Thyroid gland (tissue), 4 donors: Measurements from ENCODE around the gene SFTPA2. TPM values are rescaled to one million over a fixed set of nuclear protein-coding genes. Genes with fewer than 3 reads are reported as not detected.
"Not testable (repeated sequence)": the region's sequence is repeated elsewhere in the genome, so short reads cannot be mapped to it uniquely, and the experiment has no call there.

ENCODE experiments used
- DNase-seq, 2 donors: peaks; one replicate each; pipeline ENCODE4 v3.0.0-alpha.2; 2019
- H3K27ac ChIP-seq, 3 donors: fragments of 200-600 bp; sonication (generic); 1 replicate in 2 of 3; 2 replicates in 1 of 3; pipeline ENCODE4 v1.5.1; 2016 to 2019; ENCODE audit warnings: mild to moderate bottlenecking in 1 of 3, moderate library complexity in 1 of 3
- H3K27me3 ChIP-seq: fragments of 200-600 bp; sonication (generic); one replicate; pipeline ENCODE4 v1.5.1; 2019
- H3K36me3 ChIP-seq, 2 donors: fragments of 200-600 bp; sonication (generic); one replicate each; pipeline ENCODE4 v1.5.1; 2016 to 2019
- H3K4me1 ChIP-seq, 2 donors: fragments of 200-600 bp; sonication (generic); one replicate each; pipeline ENCODE4 v1.5.1; 2017 to 2019
- H3K4me3 ChIP-seq, 3 donors: fragments of 200-600 bp; sonication (generic); replicated peaks in 1 of 3; 1 replicate in 2 of 3; 2 replicates in 1 of 3; pipeline ENCODE4 v1.5.1; 2016; ENCODE audit warnings: mild to moderate bottlenecking in 1 of 3
- H3K9me3 ChIP-seq: fragments of 200-600 bp; sonication (generic); one replicate; pipeline ENCODE4 v1.5.1; 2017
- CTCF ChIP-seq, 6 experiments: fragments of 200-600 bp in 3 of 6; fragments of 450-650 bp in 3 of 6; sonication (generic) in 3 of 6; IDR thresholded peaks; one replicate each; pipeline ENCODE4 v1.5.1; 2016 to 2019; ENCODE audit warnings: antibody characterized with exemption in 6 of 6, mild to moderate bottlenecking in 2 of 6, inconsistent platforms in 1 of 6, moderate library complexity in 1 of 6
- POLR2A ChIP-seq, 2 donors: fragments of 450-650 bp; IDR thresholded peaks; one replicate each; pipeline ENCODE4 v1.6.1; 2017; ENCODE audit warnings: antibody characterized with exemption in 2 of 2, mild to moderate bottlenecking in 2 of 2, moderate library complexity in 1 of 2
- whole genome bisulfite sequencing, 2 donors: methylation state at CpG; one replicate each; pipeline ENCODE4 v1.1.5; 2017; 5-methylcytosine and 5-hydroxymethylcytosine counted together
- intact Hi-C: fragments of 100-400 bp; cut with DNase I; formaldehyde crosslinking; loops from one replicate; pipeline ENCODE4 v1.15.1; 2023
- total RNA-seq, 4 donors: library from RNA; depleted of rRNA; stranded (reverse); fragments of >200 nt; gene quantifications; one replicate each; pipeline ENCODE4 v1.2.3, GENCODE V29; 2016

SFTPA2 gene
- total RNA-seq, 4 donors from 2014 or later, result 0.27 to 0.29 TPM; not detected in 2

GRCh38 chr10:79542626-79543025 lies 17.6 kb downstream of the SFTPA2 start:
- DNase-seq, result no peak
- WGBS, 2 donors, result 71 to 75% methylated on average over 2 of the region's 2 CpGs
- Histone ChIP-seq H3K4me1 (no peaks in the 10 kb centered on the region), H3K27ac (no peak overlapping the region), H3K36me3 (no peaks in the 10 kb centered on the region), H3K4me3 (no peak overlapping the region), H3K9me3 (no peaks in the 10 kb centered on the region), H3K27me3 (no peaks in the 10 kb centered on the region)
- intact Hi-C loops, result no loop called here
- TF ChIP-seq POLR2A (IDR thresholded peaks at IDR 0.05) (no peak), CTCF (IDR thresholded peaks at IDR 0.05) (no peak)

- H3K36me3 ChIP-seq, intact Hi-C loops, H3K9me3 ChIP-seq, H3K4me3 ChIP-seq, H3K27ac ChIP-seq, H3K4me1 ChIP-seq, DNase-seq, H3K27me3 ChIP-seq: not testable (repeated sequence)
- 92 to 95% methylated on average over 1 of the region's 1 CpG for WGBS, 2 donors
Measured at GRCh38 chr10:79540930-79541329, 19.3 kb downstream of the SFTPA2 start.

- H3K27ac ChIP-seq, H3K4me1 ChIP-seq, DNase-seq, H3K27me3 ChIP-seq, H3K4me3 ChIP-seq, H3K9me3 ChIP-seq, H3K36me3 ChIP-seq, intact Hi-C loops: not testable (repeated sequence)
- WGBS, 2 donors, result 81 to 83% methylated on average over 6 of the region's 6 CpGs
Measured at GRCh38 chr10:79538311-79538710, 21.9 kb downstream of the SFTPA2 start.

- H3K27me3 ChIP-seq, H3K4me3 ChIP-seq, H3K36me3 ChIP-seq, DNase-seq, H3K4me1 ChIP-seq, intact Hi-C loops, H3K27ac ChIP-seq, H3K9me3 ChIP-seq: not testable (repeated sequence)
- 75% methylated on average over 1 of the region's 5 CpGs; no CpG with 5 or more reads in 1 of the 2 donors for WGBS, 2 donors
Measured at GRCh38 chr10:79533903-79534175, 26.4 kb downstream of the SFTPA2 start.

GRCh38 chr10:79533142-79533902 lies 26.9 kb downstream of the SFTPA2 start:
- intact Hi-C loops, H3K4me3 ChIP-seq, H3K9me3 ChIP-seq, H3K4me1 ChIP-seq, H3K27ac ChIP-seq, H3K27me3 ChIP-seq, H3K36me3 ChIP-seq: not testable (repeated sequence)
- DNase-seq, result peak; percentile 51 to 61
- WGBS, 2 donors, result 44 to 50% methylated on average over 8 to 11 of the region's 11 CpGs

- H3K4me3 ChIP-seq, H3K27ac ChIP-seq, DNase-seq, H3K36me3 ChIP-seq, H3K4me1 ChIP-seq, intact Hi-C loops, H3K27me3 ChIP-seq, H3K9me3 ChIP-seq: not testable (repeated sequence)
- WGBS, 2 donors, result 80 to 94% methylated on average over 4 of the region's 4 CpGs
Measured at GRCh38 chr10:79528261-79528660, 31.9 kb downstream of the SFTPA2 start.

- H3K27ac ChIP-seq, H3K4me3 ChIP-seq, H3K36me3 ChIP-seq, intact Hi-C loops, H3K27me3 ChIP-seq, H3K4me1 ChIP-seq, H3K9me3 ChIP-seq, DNase-seq: not testable (repeated sequence)
- WGBS, 2 donors, result 69 to 86% methylated on average over 3 to 7 of the region's 8 CpGs
Measured at GRCh38 chr10:79525049-79525710, 35.0 kb downstream of the SFTPA2 start.

GRCh38 chr10:79523157-79523853 lies 36.9 kb downstream of the SFTPA2 start:
- intact Hi-C loops, H3K36me3 ChIP-seq, H3K27me3 ChIP-seq, H3K4me1 ChIP-seq, H3K27ac ChIP-seq, H3K9me3 ChIP-seq, DNase-seq, H3K4me3 ChIP-seq: not testable (repeated sequence)
- WGBS, 2 donors, result 89 to 93% methylated on average over 7 to 13 of the region's 13 CpGs

GRCh38 chr10:79522464-79522863 lies 37.7 kb downstream of the SFTPA2 start:
- DNase-seq, intact Hi-C loops, H3K4me1 ChIP-seq, H3K27me3 ChIP-seq, H3K36me3 ChIP-seq, H3K27ac ChIP-seq, H3K9me3 ChIP-seq, H3K4me3 ChIP-seq: not testable (repeated sequence)
- WGBS, 2 donors, result 78 to 100% methylated on average over 2 of the region's 4 CpGs

GRCh38 chr10:79521751-79522150 lies 38.5 kb downstream of the SFTPA2 start:
- H3K9me3 ChIP-seq, H3K4me3 ChIP-seq, DNase-seq, H3K4me1 ChIP-seq, H3K36me3 ChIP-seq, intact Hi-C loops, H3K27ac ChIP-seq, H3K27me3 ChIP-seq: not testable (repeated sequence)
- 85 to 90% methylated on average over 4 to 6 of the region's 6 CpGs for WGBS, 2 donors

- H3K27ac ChIP-seq, DNase-seq, H3K4me3 ChIP-seq, H3K27me3 ChIP-seq, intact Hi-C loops, H3K36me3 ChIP-seq, H3K9me3 ChIP-seq, H3K4me1 ChIP-seq: not testable (repeated sequence)
- 67 to 83% methylated on average over 3 of the region's 4 CpGs for WGBS, 2 donors
Measured at GRCh38 chr10:79517567-79517966, 42.6 kb downstream of the SFTPA2 start.
